ENCODE results near the gene BARX1. TPM values are rescaled to one million over a fixed set of nuclear protein-coding genes. Genes with fewer than 3 reads are reported as not detected.
"Not testable (repeated sequence)": the region's sequence is repeated elsewhere in the genome, so short reads cannot be mapped to it uniquely, and the experiment has no call there.

Gene BARX1
- total RNA-seq, 1 donor from 2014 or later, result not detected

DNA sequence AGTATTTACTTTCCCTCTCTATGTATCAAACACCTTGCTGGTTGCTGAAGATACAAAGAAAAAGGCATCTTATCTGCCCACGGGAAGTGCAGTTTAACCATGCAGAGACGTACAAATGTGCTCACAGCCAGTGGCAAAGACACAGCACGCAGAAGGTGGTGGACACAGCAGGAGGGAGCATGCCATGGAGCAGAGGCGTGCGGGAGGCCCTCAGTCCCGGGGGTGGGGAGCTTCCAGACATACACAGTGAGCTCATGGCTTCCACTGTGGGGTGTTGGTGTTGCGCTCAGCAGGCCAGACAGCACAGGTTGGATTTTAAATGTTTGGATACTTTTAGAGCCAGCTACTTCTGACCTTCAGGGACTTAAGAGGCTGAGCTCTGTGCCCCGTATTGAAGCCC is 8.8 kb upstream of the BARX1 start:
- peaks cover 3% of the 10 kb centered on the region for H3K4me1 Mint-ChIP-seq
- H3K27me3 Mint-ChIP-seq (ENCODE audit: low read depth), result peaks cover 71% of the 10 kb centered on the region
- TF ChIP-seq, protein P1, sequence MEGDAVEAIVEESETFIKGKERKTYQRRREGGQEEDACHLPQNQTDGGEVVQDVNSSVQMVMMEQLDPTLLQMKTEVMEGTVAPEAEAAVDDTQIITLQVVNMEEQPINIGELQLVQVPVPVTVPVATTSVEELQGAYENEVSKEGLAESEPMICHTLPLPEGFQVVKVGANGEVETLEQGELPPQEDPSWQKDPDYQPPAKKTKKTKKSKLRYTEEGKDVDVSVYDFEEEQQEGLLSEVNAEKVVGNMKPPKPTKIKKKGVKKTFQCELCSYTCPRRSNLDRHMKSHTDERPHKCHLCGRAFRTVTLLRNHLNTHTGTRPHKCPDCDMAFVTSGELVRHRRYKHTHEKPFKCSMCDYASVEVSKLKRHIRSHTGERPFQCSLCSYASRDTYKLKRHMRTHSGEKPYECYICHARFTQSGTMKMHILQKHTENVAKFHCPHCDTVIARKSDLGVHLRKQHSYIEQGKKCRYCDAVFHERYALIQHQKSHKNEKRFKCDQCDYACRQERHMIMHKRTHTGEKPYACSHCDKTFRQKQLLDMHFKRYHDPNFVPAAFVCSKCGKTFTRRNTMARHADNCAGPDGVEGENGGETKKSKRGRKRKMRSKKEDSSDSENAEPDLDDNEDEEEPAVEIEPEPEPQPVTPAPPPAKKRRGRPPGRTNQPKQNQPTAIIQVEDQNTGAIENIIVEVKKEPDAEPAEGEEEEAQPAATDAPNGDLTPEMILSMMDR (IDR thresholded peaks at IDR 0.05; ENCODE audit: unreplicated experiment), result no peak
- H3K9me3 Mint-ChIP-seq, result no peaks in the 10 kb centered on the region
- H3K27ac Mint-ChIP-seq, result no peak overlapping the region
- no peak overlapping the region for H3K4me3 Mint-ChIP-seq
- peak in 1 of 2 experiments; percentile 22 for DNase-seq (ENCODE audit: low spot score in 2 of 2, unreplicated experiment in 2 of 2)
- H3K36me3 Mint-ChIP-seq, result no peaks in the 10 kb centered on the region

DNA sequence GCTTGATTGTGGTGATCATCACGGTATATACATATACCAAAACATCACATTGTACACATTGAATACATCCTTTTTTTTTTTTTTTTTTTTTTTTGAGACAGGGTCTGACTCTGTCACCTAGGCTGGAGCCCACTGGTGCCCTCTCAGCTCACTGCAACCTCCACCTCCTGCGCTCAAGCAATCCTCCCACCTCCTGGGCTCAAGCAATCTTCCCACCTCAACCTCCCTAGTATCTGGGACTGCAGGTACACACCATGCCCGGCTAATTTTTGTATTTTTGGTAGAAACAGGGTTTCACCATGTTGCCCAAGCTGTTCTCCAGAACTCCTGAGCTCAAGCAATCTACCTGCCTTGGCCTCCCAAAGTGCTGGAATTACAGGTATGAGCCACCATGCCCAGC is 8.3 kb upstream of the BARX1 start:
- not testable (repeated sequence) for H3K4me1 Mint-ChIP-seq, H3K9me3 Mint-ChIP-seq, H3K4me3 Mint-ChIP-seq, H3K36me3 Mint-ChIP-seq, H3K27ac Mint-ChIP-seq
- peaks cover 75% of the 10 kb centered on the region for H3K27me3 Mint-ChIP-seq (ENCODE audit: low read depth)
- peak in 1 of 2 experiments; percentile 24 for DNase-seq (ENCODE audit: low spot score in 2 of 2, unreplicated experiment in 2 of 2)

DNA sequence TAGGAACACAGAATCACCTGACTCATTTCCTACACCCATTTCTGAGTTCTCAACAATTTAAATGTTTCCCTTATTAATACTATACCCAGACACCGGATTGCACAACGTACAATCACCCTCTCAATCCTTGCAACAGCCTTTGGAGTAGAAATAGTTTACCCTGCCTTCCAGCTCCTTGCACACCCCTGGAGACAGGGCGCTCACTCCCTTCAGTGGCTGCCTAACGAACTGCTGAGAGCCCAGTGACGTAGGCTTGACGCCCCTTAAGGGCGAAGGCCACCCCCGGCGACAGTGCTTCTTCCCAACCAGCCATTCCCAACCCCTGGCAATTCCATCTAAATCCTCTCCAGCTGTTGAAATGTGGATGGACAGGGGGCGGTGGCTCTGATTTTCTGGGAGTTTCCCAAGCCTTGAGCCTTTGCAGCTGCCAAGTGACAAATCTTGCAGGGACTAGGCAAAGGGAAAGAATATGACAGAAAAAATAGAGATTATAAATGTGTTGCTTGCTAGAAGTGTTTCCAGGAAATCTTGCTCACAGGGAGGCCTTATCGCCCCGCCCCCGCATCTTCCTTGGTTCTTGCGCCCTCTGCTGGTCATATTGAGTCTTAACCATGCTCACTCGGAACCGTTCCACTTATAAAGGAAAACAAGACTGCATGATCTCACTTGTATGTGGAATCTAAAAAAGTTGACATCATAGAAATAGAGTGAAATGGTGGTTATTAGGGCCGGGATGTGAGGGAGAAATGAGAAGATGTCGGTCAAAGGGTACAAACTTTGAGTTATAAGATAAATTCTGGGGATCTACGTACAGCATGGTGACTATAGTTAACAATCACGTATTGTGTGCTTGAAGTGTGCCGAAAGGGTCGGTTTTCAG is 7.6 kb upstream of the BARX1 start:
- Mint-ChIP-seq H3K4me3 (no peak overlapping the region), H3K9me3 (no peaks in the 10 kb centered on the region), H3K27ac (no peak overlapping the region), H3K36me3 (no peaks in the 10 kb centered on the region), H3K27me3 (ENCODE audit: low read depth) (peaks cover 80% of the 10 kb centered on the region), H3K4me1 (peaks cover 9% of the 10 kb centered on the region)
- TF ChIP-seq, protein P1 (IDR thresholded peaks at IDR 0.05; ENCODE audit: unreplicated experiment), result peak; percentile 87
- peak; percentile 68 to 82 for DNase-seq (ENCODE audit: low spot score in 2 of 2, unreplicated experiment in 2 of 2)

DNA sequence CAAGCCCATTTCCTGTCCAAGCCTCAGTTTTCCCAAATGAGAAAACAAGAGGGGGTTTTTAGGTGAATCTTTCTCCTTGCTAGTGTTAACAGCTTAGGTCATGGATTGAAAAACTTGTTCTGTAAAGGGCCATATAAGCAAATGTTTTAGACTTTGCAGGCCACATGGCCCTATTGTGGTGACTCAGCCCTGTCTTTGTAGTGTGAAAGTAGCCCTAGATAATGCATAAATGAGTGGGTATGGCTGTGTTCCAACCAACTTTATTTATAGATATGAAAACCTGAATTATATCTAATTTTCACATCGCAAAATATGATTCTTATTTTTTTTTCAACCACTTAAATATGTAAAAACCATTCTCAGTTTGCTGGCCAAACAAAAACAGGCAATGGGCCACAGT is 6.9 kb upstream of the BARX1 start:
- Mint-ChIP-seq H3K4me3 (no peak overlapping the region), H3K4me1 (peaks cover 9% of the 10 kb centered on the region), H3K27me3 (ENCODE audit: low read depth) (peaks cover 85% of the 10 kb centered on the region), H3K27ac (no peak overlapping the region), H3K9me3 (no peaks in the 10 kb centered on the region), H3K36me3 (no peaks in the 10 kb centered on the region)
- DNase-seq (ENCODE audit: low spot score in 2 of 2, unreplicated experiment in 2 of 2), result no peak
- TF ChIP-seq, protein P1 (IDR thresholded peaks at IDR 0.05; ENCODE audit: unreplicated experiment), result no peak

DNA sequence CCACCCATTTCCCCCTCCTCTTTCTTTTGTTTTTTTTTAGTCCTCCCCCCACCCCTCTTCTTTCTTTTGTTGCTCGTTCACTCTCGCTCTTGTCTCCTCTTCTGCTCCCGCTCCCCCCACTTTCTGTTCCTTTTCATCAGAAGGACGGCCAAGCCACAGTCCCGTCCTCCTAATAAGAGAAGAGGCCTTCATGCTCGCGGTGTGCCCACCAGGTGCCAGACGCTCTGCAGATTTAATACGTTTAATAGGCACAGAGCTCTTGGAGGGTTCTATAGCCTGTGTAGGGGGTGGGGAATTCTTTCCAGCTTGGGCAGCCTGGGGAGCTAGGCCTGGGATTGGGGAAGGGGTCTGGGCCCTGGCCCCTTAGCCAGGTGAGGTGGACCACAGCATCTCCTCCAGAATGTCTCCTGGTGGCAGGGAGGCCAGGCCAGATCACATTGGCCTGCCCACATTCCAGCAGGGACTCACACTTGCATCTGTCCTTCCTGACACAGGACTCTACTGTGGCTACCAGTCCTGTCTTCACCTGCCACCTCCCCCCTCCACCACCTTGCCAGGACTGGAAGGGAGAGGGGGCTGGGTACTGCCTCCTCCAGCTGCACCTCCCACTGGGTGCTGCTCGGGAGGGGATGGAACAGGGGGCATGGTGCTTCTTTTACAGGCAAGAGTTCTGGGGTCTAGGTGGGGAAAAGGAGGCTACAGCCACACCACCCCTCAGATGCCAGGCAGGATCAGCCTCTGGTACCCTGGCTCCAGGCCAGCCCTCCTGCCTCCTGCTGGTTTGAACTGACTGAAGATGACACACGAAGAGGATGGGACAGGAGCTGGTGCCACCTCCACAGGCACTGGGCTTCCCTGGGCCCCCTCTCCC is 6.1 kb upstream of the BARX1 start:
- DNase-seq (ENCODE audit: low spot score in 2 of 2, unreplicated experiment in 2 of 2), result peak in 1 of 2 experiments; percentile 35
- Mint-ChIP-seq H3K36me3 (no peaks in the 10 kb centered on the region), H3K27ac (no peak overlapping the region), H3K4me3 (no peak overlapping the region), H3K27me3 (ENCODE audit: low read depth) (peaks cover 93% of the 10 kb centered on the region), H3K4me1 (peaks cover 9% of the 10 kb centered on the region), H3K9me3 (no peaks in the 10 kb centered on the region)
- TF ChIP-seq, protein P1 (IDR thresholded peaks at IDR 0.05; ENCODE audit: unreplicated experiment), result no peak

All from mesothelial cell of epicardium (in vitro differentiated cells).